Muscle layer of duodenum (tissue), 2 donors: ENCODE results near the gene BDNF.

ENCODE experiments used
- H3K27ac ChIP-seq: one replicate; pipeline ENCODE4 v1.7.0; 2013; ENCODE audit warnings: mild to moderate bottlenecking, low read length
- H3K27me3 ChIP-seq: one replicate; pipeline ENCODE4 v1.7.0; 2013; ENCODE audit warnings: low read depth, mild to moderate bottlenecking, control low read depth, low read length
- H3K36me3 ChIP-seq, 2 donors: one replicate each; pipeline ENCODE4 v1.7.0; 2013; ENCODE audit warnings: low read length in 2 of 2, control low read depth in 1 of 2, mild to moderate bottlenecking in 1 of 2; ENCODE audit not compliant: insufficient read depth in 2 of 2, control insufficient read depth in 1 of 2
- H3K4me1 ChIP-seq, 2 donors: one replicate each; pipeline ENCODE4 v1.7.0; 2013; ENCODE audit warnings: low read length in 2 of 2, mild to moderate bottlenecking in 2 of 2, control low read depth in 1 of 2, moderate library complexity in 1 of 2; ENCODE audit not compliant: insufficient read depth in 2 of 2, control insufficient read depth in 1 of 2
- H3K4me3 ChIP-seq, 2 donors: one replicate each; pipeline ENCODE4 v1.7.0; 2013; ENCODE audit warnings: low read length in 2 of 2, low read depth in 1 of 2, mild to moderate bottlenecking in 1 of 2
- H3K9me3 ChIP-seq, 2 donors: one replicate each; pipeline ENCODE4 v1.7.0; 2013; ENCODE audit warnings: low read length in 2 of 2, control low read depth in 1 of 2, mild to moderate bottlenecking in 1 of 2; ENCODE audit not compliant: control insufficient read depth in 1 of 2
- donor health status: healthy.

The BDNF gene

DNA sequence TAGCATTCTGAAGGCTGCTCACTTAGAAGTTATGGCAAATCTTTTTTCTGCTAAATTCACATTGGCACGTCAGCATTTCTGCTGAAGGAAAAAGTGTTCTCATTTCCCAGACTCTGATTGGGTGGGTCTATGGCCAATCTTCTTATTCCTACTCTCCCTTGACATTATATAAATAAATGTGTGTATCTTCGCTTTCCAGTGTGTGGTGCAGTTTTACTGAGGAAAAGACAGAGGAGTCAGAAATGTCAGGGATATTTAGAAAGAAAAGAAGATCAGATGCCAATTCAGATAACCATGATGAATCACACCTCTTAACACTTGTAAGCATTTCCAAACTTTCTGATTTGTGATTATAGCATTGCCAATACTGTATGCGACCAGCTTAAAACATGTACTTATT is 3.2 kb upstream of the BDNF start:
- H3K27me3 ChIP-seq: peaks cover 36% of the 10 kb centered on the region
- H3K36me3 ChIP-seq: no peaks in the 10 kb centered on the region
- peaks cover 0 to 34% of the 10 kb centered on the region in 2 donors for H3K4me1 ChIP-seq
- H3K4me3 ChIP-seq: no peak overlapping the region
- no peak overlapping the region for H3K27ac ChIP-seq
- no peaks in the 10 kb centered on the region for H3K9me3 ChIP-seq

DNA sequence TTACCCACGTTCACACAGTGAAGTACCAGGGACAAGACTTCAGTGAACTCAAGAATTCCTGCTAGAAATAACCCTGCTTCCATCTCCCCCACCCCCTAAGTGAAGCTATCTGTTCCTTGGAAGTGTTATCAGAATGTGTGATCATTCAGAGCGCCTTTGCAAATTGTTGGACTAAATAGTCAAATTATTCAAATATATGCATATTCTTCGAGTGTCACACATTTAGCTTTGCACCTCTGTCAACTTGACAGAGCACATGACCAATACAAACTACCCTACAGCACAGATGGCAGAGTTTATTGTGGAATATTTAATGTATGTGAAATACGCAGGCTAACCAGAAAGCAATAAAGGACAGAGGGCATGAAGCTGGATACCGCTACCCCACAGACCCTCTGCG is 2.6 kb upstream of the BDNF start:
- H3K4me3 ChIP-seq: no peak overlapping the region
- H3K27ac ChIP-seq: no peak overlapping the region
- no peaks in the 10 kb centered on the region for H3K36me3 ChIP-seq
- H3K4me1 ChIP-seq: peaks cover 0 to 35% of the 10 kb centered on the region in 2 donors
- no peaks in the 10 kb centered on the region for H3K9me3 ChIP-seq
- H3K27me3 ChIP-seq: peaks cover 42% of the 10 kb centered on the region

DNA sequence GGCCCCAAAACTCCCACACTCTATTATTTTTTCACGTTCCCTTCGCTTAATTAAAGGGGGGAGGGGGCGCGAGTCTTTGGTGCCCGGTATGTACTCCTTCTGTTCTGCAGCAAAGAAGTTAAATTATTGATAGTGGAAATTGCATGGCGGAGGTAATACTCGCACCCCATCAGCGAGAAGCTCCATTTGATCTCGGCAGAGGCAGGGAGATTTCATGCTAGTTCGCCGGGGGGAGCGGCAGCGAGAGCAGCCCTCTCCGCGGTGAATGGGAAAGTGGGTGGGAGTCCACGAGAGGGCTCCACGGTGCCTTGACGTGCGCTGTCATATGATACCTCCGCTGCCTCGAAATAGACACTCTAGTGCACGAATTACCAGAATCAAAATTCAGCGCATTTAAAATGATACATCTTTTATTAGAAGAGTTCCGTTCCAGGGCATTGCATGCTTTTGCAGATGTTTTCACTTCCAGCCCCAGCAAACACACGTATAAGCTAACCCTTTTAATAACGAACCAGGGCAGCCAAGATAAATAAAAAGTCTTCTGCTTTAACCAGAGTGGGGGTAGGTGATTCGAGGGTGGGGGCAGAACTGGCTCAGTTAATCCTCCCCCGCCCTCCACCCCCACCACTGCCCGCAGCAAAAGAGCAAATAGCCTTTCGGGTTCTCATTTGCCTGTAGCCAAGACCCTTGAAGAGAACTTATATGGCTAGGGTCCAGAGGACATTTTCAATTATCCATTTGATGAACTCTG is 1.3 kb upstream of the BDNF start:
- peak overlapping the region; percentile 62 to 67 for H3K4me3 ChIP-seq
- no peak overlapping the region for H3K27ac ChIP-seq
- H3K4me1 ChIP-seq: peaks cover 0 to 35% of the 10 kb centered on the region in 2 donors
- no peaks in the 10 kb centered on the region for H3K36me3 ChIP-seq
- no peaks in the 10 kb centered on the region for H3K9me3 ChIP-seq
- H3K27me3 ChIP-seq: peaks cover 49% of the 10 kb centered on the region

DNA sequence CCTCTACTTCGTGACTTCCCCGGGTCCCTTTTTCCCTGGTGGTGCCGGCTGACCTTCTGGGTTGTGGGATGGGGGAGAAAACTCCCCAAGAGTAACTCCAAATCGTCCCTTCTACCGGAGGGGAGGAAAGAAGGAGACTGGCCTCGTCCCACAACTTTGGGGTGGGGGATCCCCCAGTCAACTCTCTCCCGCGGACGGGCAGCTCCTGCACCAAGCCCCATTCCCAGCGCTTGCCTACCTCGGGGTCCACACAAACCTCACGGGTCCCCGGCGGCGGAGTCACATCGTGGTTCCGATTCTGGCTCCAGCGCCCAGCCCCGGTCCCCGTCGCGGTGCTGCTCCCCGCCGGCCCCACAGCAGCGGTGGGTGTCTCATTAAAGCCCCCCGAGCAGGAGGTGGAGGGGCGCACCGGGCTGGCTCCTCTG is 317 bp downstream of the BDNF start:
- H3K4me1 ChIP-seq: peaks cover 0 to 35% of the 10 kb centered on the region in 2 donors
- H3K36me3 ChIP-seq: no peaks in the 10 kb centered on the region
- H3K4me3 ChIP-seq: peak overlapping the region; percentile 66 to 70
- H3K27ac ChIP-seq: no peak overlapping the region
- peaks cover 49% of the 10 kb centered on the region for H3K27me3 ChIP-seq
- H3K9me3 ChIP-seq: no peaks in the 10 kb centered on the region

DNA sequence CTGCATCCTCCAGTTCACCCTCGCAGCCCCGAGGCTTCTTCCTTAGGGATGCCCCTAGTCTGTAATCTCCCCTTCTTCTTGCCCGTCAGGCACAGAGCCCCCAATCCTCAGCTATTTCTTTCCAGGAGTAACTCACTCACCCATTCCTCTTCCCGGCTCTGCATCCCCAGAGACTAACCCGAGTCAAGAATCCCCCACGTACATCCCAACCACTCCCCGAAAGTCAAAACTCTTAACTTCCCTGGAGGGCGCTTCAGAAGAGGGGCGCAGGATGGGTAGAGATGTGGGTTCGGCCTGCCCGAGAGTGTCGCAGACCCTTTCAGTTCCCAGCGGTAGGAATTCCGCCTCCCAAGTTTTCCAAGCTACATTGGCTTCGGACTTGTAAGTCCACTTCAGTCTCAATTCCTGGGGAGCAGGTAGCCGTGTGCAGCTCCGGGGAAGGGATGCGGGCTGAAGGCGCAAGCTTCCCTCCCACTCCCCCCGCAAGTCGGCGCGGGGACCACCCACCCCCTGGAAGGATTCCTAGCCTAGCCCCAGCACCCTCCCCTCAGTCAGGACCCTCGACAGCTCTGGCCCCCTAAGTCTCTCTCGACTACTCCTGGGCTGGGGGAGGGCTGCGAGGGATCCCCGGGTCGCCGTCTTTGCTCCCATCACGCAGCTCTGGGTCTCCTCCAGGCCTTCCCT is 871 bp downstream of the BDNF start:
- H3K27me3 ChIP-seq: peaks cover 49% of the 10 kb centered on the region
- H3K36me3 ChIP-seq: no peaks in the 10 kb centered on the region
- no peaks in the 10 kb centered on the region for H3K9me3 ChIP-seq
- H3K4me1 ChIP-seq: peaks cover 0 to 35% of the 10 kb centered on the region in 2 donors
- no peak overlapping the region for H3K27ac ChIP-seq
- peak overlapping the region; percentile 66 to 70 for H3K4me3 ChIP-seq

DNA sequence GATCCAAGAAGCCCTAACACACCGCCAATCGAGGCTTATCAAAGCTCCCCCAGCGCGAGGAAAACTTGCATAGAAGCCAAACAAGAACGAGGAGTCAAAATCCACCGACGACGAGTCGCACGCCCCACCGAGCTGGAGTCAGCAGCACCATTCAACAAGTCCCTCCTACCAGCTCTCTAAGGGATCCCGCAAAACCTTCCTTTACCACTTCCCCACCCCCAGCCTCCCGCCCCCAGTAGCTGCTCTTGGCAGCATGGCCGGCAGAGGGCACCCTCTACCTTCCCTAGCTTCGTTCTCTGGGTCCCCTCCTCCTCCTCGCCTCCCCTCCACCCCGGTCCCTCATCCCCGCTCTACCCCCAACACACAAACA is 1.4 kb downstream of the BDNF start:
- no peaks in the 10 kb centered on the region for H3K9me3 ChIP-seq
- peaks cover 49% of the 10 kb centered on the region for H3K27me3 ChIP-seq
- H3K36me3 ChIP-seq: no peaks in the 10 kb centered on the region
- H3K4me3 ChIP-seq: peak overlapping the region; percentile 66 to 70
- H3K27ac ChIP-seq: no peak overlapping the region
- peaks cover 0 to 35% of the 10 kb centered on the region in 2 donors for H3K4me1 ChIP-seq

DNA sequence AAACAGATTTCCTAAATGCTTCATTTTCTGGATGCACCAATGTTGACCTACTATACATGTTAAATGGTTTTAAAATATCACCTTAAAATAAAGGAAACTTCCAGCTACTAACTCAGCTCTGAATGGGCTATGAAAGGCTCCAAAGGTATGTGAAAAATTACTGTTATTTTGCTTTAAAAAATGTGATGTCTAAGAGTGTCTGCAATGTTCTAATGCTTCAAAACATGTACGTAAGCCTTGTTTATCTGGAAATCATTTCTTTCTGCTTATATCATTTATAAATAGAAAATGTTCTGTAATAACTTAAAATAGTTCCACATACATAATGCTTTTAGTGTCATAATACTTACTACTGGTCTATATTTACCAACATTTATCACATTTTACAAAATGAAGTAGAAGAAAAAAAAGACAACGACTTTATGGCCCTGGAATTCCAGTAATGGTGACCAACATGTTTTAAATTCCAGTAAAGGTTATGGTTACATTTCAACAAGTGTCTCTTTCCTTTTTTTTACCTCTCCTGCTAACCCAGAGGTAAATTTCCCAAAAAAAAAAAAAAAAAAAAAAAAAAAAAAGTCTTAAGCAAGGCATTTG is 2.5 kb downstream of the BDNF start:
- Histone ChIP-seq H3K9me3 (no peaks in the 10 kb centered on the region), H3K27ac (no peak overlapping the region), H3K27me3 (peaks cover 44% of the 10 kb centered on the region), H3K4me1 (peaks cover 0 to 35% of the 10 kb centered on the region in 2 donors), H3K36me3 (no peaks in the 10 kb centered on the region), H3K4me3 (no peak overlapping the region)

DNA sequence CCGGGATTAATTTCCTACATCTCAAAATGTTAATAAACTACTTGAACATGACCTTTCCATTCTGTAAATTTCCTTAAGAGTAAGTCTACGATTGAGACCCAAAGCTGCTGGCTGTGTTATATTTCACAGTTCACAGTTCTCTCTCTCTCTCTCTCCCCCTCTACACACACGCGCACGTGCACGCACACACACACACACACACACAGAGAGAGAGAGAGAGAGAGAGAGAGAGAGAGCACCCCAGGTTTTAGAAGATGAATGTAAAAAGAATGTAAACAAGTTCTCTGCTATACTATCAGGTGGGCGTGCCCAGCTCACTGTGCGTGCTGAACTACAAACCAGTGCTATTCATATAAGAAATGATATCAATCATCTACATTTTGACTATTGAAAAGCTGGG is 3.3 kb downstream of the BDNF start:
- no peaks in the 10 kb centered on the region for H3K36me3 ChIP-seq
- H3K4me1 ChIP-seq: peaks cover 0 to 35% of the 10 kb centered on the region in 2 donors
- no peak overlapping the region for H3K27ac ChIP-seq
- no peak overlapping the region for H3K4me3 ChIP-seq
- H3K9me3 ChIP-seq: no peaks in the 10 kb centered on the region
- peaks cover 37% of the 10 kb centered on the region for H3K27me3 ChIP-seq

DNA sequence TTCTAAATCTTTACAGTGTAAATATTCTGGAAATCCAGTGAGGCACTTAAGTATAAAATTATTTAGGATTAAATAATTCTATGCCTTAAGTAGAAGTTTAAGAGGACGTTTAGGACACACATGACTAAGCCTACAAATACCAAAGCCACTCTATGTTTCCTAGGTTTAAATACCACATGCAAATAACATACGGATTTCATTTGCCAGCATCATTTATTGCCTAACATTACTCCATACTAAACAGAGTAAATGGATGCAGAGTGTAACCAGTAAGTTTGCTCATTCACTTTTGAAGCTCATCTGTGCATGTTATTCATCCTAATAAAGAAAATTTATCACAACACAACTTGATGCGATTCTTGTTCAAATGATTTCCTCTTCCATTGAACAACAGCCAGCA is 4.1 kb downstream of the BDNF start:
- Histone ChIP-seq H3K36me3 (no peaks in the 10 kb centered on the region), H3K9me3 (no peaks in the 10 kb centered on the region), H3K4me3 (no peak overlapping the region), H3K27me3 (peaks cover 30% of the 10 kb centered on the region), H3K27ac (no peak overlapping the region), H3K4me1 (peaks cover 0 to 26% of the 10 kb centered on the region in 2 donors)

DNA sequence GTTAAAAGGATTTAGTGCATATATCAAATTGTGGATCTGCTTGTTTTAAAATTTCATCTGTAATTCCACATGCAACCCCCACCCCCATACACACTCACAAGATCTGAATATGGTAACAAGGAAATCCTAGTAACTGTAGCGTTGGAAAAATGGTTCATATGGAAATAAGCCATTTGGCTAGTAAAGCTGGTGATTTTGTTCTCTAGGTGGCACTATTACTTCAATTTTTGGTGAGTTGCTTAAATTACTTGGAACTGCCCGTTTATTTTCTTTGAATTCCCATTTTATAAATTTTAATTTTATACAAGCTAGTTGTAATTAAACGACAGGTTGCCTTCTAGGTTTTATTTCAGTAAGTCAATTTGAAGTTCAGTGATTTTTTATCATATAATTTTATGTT is 5.3 kb downstream of the BDNF start:
- peaks cover 24% of the 10 kb centered on the region for H3K27me3 ChIP-seq
- H3K36me3 ChIP-seq: no peaks in the 10 kb centered on the region
- H3K27ac ChIP-seq: no peak overlapping the region
- H3K4me3 ChIP-seq: no peak overlapping the region
- no peaks in the 10 kb centered on the region for H3K9me3 ChIP-seq
- H3K4me1 ChIP-seq: peaks cover 0 to 17% of the 10 kb centered on the region in 2 donors

DNA sequence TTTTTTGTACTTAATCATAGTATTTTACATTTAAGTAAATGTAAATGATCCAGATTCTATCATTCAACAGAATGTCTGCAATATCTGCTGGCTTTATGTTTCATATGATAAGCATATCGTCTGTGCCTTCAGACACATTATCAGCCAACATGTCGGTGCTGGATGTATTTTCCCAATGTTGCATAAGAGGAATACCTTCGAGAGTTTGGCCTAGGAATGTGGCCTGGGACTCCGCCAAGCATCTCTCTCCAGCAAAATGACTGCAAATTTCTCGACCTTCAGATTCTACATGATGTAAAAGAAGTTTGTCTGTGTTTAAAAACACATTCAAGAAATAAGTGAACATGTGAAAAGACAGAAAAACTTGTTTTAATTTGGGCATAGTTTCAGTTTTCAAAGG is 6.9 kb downstream of the BDNF start:
- Histone ChIP-seq H3K9me3 (no peaks in the 10 kb centered on the region), H3K27me3 (peaks cover 13% of the 10 kb centered on the region), H3K4me1 (peaks cover 0 to under 1% of the 10 kb centered on the region in 2 donors), H3K36me3 (no peaks in the 10 kb centered on the region), H3K27ac (no peak overlapping the region), H3K4me3 (no peak overlapping the region)
